H9 (cell line): ENCODE measurements around the gene TRIO. TPM values are rescaled to one million over a fixed set of nuclear protein-coding genes. Genes with fewer than 3 reads are reported as not detected.

ENCODE experiments used
- DNase-seq: peaks from one replicate; pipeline ENCODE4 v3.0.0-alpha.2; 2017
- H2AFZ ChIP-seq: one replicate; pipeline ENCODE4 v1.6.1; 2013; ENCODE audit warnings: mild to moderate bottlenecking, low read length, control low read depth, moderate library complexity
- H2AK5ac ChIP-seq: 2 replicates; pipeline ENCODE4 v1.6.1; 2013; ENCODE audit warnings: low read length, control low read depth, mixed read lengths; ENCODE audit not compliant: insufficient read length
- H2BK120ac ChIP-seq: one replicate; pipeline ENCODE4 v1.6.1; 2013; ENCODE audit warnings: low read depth, mild to moderate bottlenecking, low read length, control low read depth, inconsistent platforms; ENCODE audit not compliant: poor library complexity, severe bottlenecking
- H2BK12ac ChIP-seq: 2 replicates; pipeline ENCODE4 v1.6.1; 2013; ENCODE audit warnings: low read length, control low read depth, mixed read lengths, low read depth; ENCODE audit not compliant: insufficient read length
- H2BK15ac ChIP-seq: 2 replicates; pipeline ENCODE4 v1.6.1; 2013; ENCODE audit warnings: low read depth, low read length, control low read depth
- H2BK20ac ChIP-seq: one replicate; pipeline ENCODE4 v1.6.1; 2013; ENCODE audit warnings: low read depth, mild to moderate bottlenecking, low read length, control low read depth, inconsistent platforms; ENCODE audit not compliant: poor library complexity, severe bottlenecking
- H2BK5ac ChIP-seq: 2 replicates; pipeline ENCODE4 v1.6.1; 2013; ENCODE audit warnings: low read length, control low read depth, mixed read lengths; ENCODE audit not compliant: insufficient read length
- H3K14ac ChIP-seq: 2 replicates; pipeline ENCODE4 v1.6.1; 2013; ENCODE audit warnings: low read length, control low read depth; ENCODE audit not compliant: insufficient read depth
- H3K18ac ChIP-seq: 2 replicates; pipeline ENCODE4 v1.6.1; 2013; ENCODE audit warnings: low read depth, mild to moderate bottlenecking, mixed read lengths, low read length, control low read depth; ENCODE audit not compliant: insufficient read length
- H3K23ac ChIP-seq: 2 replicates; pipeline ENCODE4 v1.6.1; 2013; ENCODE audit warnings: low read length, control low read depth, mixed read lengths, low read depth; ENCODE audit not compliant: insufficient read length
- H3K23me2 ChIP-seq: 2 replicates; pipeline ENCODE4 v1.6.1; 2013; ENCODE audit warnings: low read depth, mild to moderate bottlenecking, mixed read lengths, low read length, control low read depth; ENCODE audit not compliant: insufficient read length, poor library complexity, severe bottlenecking
- H3K27ac ChIP-seq: 2 replicates; pipeline ENCODE4 v1.5.1; 2013; ENCODE audit warnings: low read length, control low read depth, mixed read lengths, low read depth; ENCODE audit not compliant: insufficient read length
- H3K27me3 ChIP-seq: 2 replicates; pipeline ENCODE4 v1.6.1; 2013; ENCODE audit warnings: low read length, control low read depth, inconsistent platforms; ENCODE audit not compliant: insufficient read depth
- H3K4ac ChIP-seq: 2 replicates; pipeline ENCODE4 v1.6.1; 2013; ENCODE audit warnings: low read depth, mild to moderate bottlenecking, control low read depth, inconsistent platforms, low read length, moderate library complexity
- H3K4me1 ChIP-seq: 2 replicates; pipeline ENCODE4 v1.6.1; 2013; ENCODE audit warnings: low read length, control low read depth, inconsistent platforms; ENCODE audit not compliant: insufficient read depth
- H3K4me2 ChIP-seq: 2 replicates; pipeline ENCODE4 v1.6.1; 2013; ENCODE audit warnings: low read length, control low read depth, mixed read lengths; ENCODE audit not compliant: insufficient read length, insufficient read depth
- H3K56ac ChIP-seq: 2 replicates; pipeline ENCODE4 v1.6.1; 2013; ENCODE audit warnings: low read depth, mild to moderate bottlenecking, mixed read lengths, low read length, control low read depth; ENCODE audit not compliant: insufficient read length
- H3K79me1 ChIP-seq: 2 replicates; pipeline ENCODE4 v1.6.1; 2013; ENCODE audit warnings: low read depth, mild to moderate bottlenecking, moderate library complexity, low read length, control low read depth, inconsistent platforms; ENCODE audit not compliant: insufficient read depth, poor library complexity, severe bottlenecking
- H3K79me2 ChIP-seq: 2 replicates; pipeline ENCODE4 v1.6.1; 2013; ENCODE audit warnings: low read length, control low read depth, inconsistent platforms; ENCODE audit not compliant: insufficient read depth
- H3K9ac ChIP-seq: 2 replicates; pipeline ENCODE4 v1.6.1; 2013; ENCODE audit warnings: low read length, control low read depth, mixed read lengths; ENCODE audit not compliant: insufficient read length; ENCODE audit errors: extremely low read depth
- H3K9me3 ChIP-seq: one replicate; pipeline ENCODE4 v1.6.1; 2013; ENCODE audit warnings: low read depth, low read length, inconsistent platforms; ENCODE audit not compliant: control insufficient read depth
- H3T11ph ChIP-seq: one replicate; pipeline ENCODE4 v1.6.1; 2013; ENCODE audit warnings: mild to moderate bottlenecking, low read length, control low read depth, inconsistent platforms
- H4K20me1 ChIP-seq: one replicate; pipeline ENCODE4 v1.6.1; 2013; ENCODE audit not compliant: control insufficient read depth, insufficient read length, insufficient read depth
- H4K5ac ChIP-seq: 2 replicates; pipeline ENCODE4 v1.6.1; 2013; ENCODE audit warnings: low read depth, mild to moderate bottlenecking, mixed read lengths, low read length, control low read depth; ENCODE audit not compliant: insufficient read length
- H4K8ac ChIP-seq: replicated peaks from 2 replicates; pipeline ENCODE4 v1.6.1; 2013; ENCODE audit warnings: low read length, control low read depth, mixed read lengths, low read depth; ENCODE audit not compliant: insufficient read length
- H4K91ac ChIP-seq: 2 replicates; pipeline ENCODE4 v1.6.1; 2013; ENCODE audit warnings: low read depth, mild to moderate bottlenecking, moderate library complexity, mixed read lengths, low read length, control low read depth; ENCODE audit not compliant: insufficient read length
- H3K27ac Mint-ChIP-seq, 3 experiments: 2 replicates in 2 of 3; 3 replicates in 1 of 3; pipeline ENCODE4 v1.8.0; 2020 to 2021; ENCODE audit warnings: mixed read lengths in 3 of 3, mild to moderate bottlenecking in 1 of 3, moderate library complexity in 1 of 3
- H3K27me3 Mint-ChIP-seq: 2 replicates; pipeline ENCODE4 v1.8.0; 2021; ENCODE audit warnings: low read depth, mild to moderate bottlenecking, moderate library complexity, mixed read lengths
- H3K36me3 Mint-ChIP-seq, 3 experiments: 2 replicates in 2 of 3; 3 replicates in 1 of 3; pipeline ENCODE4 v1.8.0; 2020 to 2021; ENCODE audit warnings: low read depth in 3 of 3, mixed read lengths in 3 of 3; ENCODE audit not compliant: insufficient read depth in 1 of 3
- H3K4me1 Mint-ChIP-seq, 2 experiments: 2 replicates each; pipeline ENCODE4 v1.8.0; 2020; ENCODE audit warnings: mixed read lengths in 2 of 2
- H3K4me3 Mint-ChIP-seq, 2 experiments: 2 replicates in 1 of 2; 3 replicates in 1 of 2; pipeline ENCODE4 v1.8.0; 2020 to 2021; ENCODE audit warnings: mild to moderate bottlenecking in 2 of 2, mixed read lengths in 2 of 2, moderate library complexity in 1 of 2
- H3K9me3 Mint-ChIP-seq, 2 experiments: 2 replicates in 1 of 2; 3 replicates in 1 of 2; pipeline ENCODE4 v1.8.0; 2020; ENCODE audit warnings: mild to moderate bottlenecking in 2 of 2, mixed read lengths in 2 of 2, moderate library complexity in 1 of 2
- CTCF ChIP-seq: fragments of 200-600 bp; sonication (generic); conservative IDR thresholded peaks from 3 replicates; pipeline ENCODE4 v1.8.0; 2021; ENCODE audit warnings: antibody characterized with exemption, mild to moderate bottlenecking
- WGBS: extraction: QIAGEN DNeasy Blood & Tissue Kit; methylation state at CpG from one replicate; pipeline ENCODE4 v1.1.7; 2013; ENCODE audit warnings: missing lambda C conversion rate, low lambda C conversion rate, mixed read lengths; ENCODE audit not compliant: insufficient read length; ENCODE audit errors: extremely low coverage; 5-methylcytosine and 5-hydroxymethylcytosine counted together
- total RNA-seq: library from RNA; stranded (reverse); gene quantifications from 2 replicates; pipeline ENCODE4 v1.2.1, GENCODE V29; 2021

Gene TRIO
- total RNA-seq, 1 experiment from 2014 or later: 87.8 TPM

DNA sequence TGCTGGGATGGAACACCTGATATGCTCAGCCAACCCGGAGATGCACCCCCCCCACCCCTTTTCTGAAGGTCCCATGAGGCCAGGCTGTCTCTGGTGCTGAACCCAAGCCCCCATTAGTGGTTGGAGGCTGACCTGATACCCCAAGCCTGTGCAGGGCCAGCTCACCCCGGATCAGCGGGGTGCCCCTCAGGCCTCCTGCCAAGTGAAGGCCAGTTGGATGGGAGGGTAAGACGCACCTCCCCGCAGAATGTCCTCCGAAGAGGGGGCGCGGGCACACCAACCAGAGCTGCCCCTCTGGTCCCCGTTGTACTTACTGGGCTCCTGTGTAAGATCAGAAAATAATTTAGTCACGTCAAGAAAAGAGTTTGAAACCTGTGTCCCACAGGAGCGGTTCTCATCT lies 361.7 kb downstream of the TRIO start:
- peaks cover 18 to 38% (median 34%) of the 10 kb centered on the region in 3 experiments; a peak in 6 of 7 replicates for H3K36me3 Mint-ChIP-seq
- Histone ChIP-seq H3K4me2 (no peak overlapping the region), H3K9me3 (no peaks in the 10 kb centered on the region), H3K79me1 (no peaks in the 10 kb centered on the region), H2BK5ac (no peak overlapping the region), H2BK20ac (no peak overlapping the region), H2BK120ac (no peak overlapping the region), H4K91ac (no peak overlapping the region), H4K5ac (no peak overlapping the region), H3K56ac (no peak overlapping the region), H3K18ac (no peak overlapping the region), H2AFZ (no peak overlapping the region), H2BK15ac (no peak overlapping the region), H2BK12ac (no peak overlapping the region), H3K9ac (no peak overlapping the region), H3K4me1 (no peaks in the 10 kb centered on the region), H3K27ac (no peak overlapping the region), H3K23me2 (no peaks in the 10 kb centered on the region), H3K14ac (no peak overlapping the region), H4K8ac (no peak overlapping the region), H4K20me1 (no peaks in the 10 kb centered on the region), H2AK5ac (no peak overlapping the region), H3K4ac (no peak overlapping the region), H3K23ac (no peak overlapping the region), H3T11ph (no peak overlapping the region), H3K27me3 (no peaks in the 10 kb centered on the region), H3K79me2 (no peaks in the 10 kb centered on the region)
- H3K4me3 Mint-ChIP-seq: no peak overlapping the region
- 0 out of 4 replicates have a peak, but pooled peaks cover 0 to 2% of the 10 kb centered on the region in 2 experiments for H3K4me1 Mint-ChIP-seq
- TF ChIP-seq CTCF: no peak
- H3K27me3 Mint-ChIP-seq: no peaks in the 10 kb centered on the region; the same call in 1 of the 2 replicates
- no peaks in the 10 kb centered on the region for H3K9me3 Mint-ChIP-seq
- no peak for DNase-seq
- no CpG with 5 or more reads among the region's 11 CpGs for WGBS
- no peak overlapping the region; a peak in 2 of 7 replicates for H3K27ac Mint-ChIP-seq
